GM18909 (cell line): ENCODE results near the gene MLPH.

Experiments used
- ATAC-seq: cut with Tn5 transposase; IDR thresholded peaks from one replicate; pipeline ENCODE4 v1.9.1; 2021; ENCODE audit warnings: mild to moderate bottlenecking; ENCODE audit not compliant: unreplicated experiment, poor library complexity

MLPH gene

GRCh38 chr2:237486819-237487448 is at the start of gene MLPH:
MLPH (plus strand) TSS chr2:237487251; CDS start chr2:237493427, 6,176 bp downstream.
- ATAC-seq = no peak

DNA sequence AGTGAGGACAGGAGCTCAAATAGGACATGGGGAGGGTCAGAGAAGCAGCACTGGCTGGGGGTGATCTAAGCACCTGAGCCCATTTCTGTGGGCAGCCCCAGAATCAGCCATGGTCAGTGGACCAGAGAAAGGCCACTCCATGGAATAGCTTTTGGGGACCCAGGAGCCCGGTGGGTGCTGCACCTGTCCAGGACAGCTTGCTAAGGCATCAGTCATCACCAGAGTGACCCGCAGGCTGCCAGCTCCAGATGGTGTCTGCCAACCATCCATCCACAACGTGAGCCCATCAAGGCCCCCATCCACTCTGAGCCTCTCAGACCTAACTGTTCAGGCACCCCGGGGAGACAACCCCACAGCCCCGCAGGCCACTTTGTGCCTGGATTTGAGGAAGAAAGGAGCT is 49.5 kb upstream of the MLPH start:
- ATAC-seq = no peak

GRCh38 chr2:237438080-237438940 is 48.7 kb upstream of the MLPH start:
- no peak for ATAC-seq

GRCh38 chr2:237440819-237441281 is 46.2 kb upstream of the MLPH start:
- ATAC-seq = no peak

DNA sequence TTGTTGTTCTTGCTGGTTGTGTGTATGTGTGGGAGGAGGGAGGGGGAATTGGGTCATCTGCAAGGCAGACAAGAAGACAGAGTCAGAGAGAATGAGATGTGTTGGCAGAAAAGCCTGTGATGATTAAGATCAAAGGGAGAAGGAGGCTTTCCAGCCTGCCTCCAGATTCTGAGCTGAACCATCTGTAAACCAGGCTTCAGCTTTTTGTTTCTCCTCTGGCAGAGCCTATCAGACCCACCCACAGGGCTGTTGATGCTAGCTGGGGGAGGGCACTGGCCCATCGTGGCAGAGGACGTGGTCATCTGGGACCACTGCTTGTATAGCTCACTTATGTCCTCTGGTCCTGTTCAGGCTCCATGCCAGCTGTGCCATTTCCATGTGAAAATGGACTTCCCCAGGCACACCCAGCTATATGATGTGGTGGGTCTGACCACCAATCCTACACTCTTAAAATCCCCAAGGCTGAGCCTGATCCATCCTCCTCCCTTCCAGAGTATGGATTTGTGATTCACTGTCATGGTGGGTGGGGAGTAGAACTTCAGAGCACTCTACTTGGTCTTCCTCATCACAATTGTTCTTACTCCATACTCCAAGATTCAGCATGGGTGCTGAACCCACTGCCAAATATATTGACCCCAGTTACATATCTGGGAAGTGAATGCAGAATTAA is 45.3 kb upstream of the MLPH start:
- no peak for ATAC-seq

- no peak for ATAC-seq
Measured at GRCh38 chr2:237444071-237444470, 43.0 kb upstream of the MLPH start.

- ATAC-seq = no peak
Measured at GRCh38 chr2:237445611-237446337, 41.3 kb upstream of the MLPH start.

- ATAC-seq = no peak
Measured at GRCh38 chr2:237446338-237446665, 40.7 kb upstream of the MLPH start.

GRCh38 chr2:237447496-237447895 is 39.6 kb upstream of the MLPH start:
- no peak for ATAC-seq

DNA sequence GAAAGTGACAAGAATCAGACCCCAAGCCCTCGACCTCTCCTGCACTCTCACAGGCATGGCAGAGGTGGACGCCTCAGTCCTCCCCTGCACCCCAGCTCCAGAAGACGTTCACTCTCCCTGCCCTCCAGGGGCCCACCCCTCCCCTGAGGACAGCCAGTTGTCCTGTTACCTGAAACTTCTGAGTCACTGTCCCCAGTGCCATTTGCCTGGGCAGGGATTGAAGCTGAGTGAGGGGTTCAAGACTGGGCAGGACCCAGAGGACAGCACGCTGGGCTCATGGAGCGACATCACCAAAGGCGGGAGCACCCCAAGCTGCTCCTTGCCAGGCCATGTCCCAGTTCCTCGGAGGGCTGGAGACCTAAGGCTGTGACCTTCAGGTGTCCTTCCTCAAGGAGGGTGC is 38.9 kb upstream of the MLPH start:
- ATAC-seq = no peak

DNA sequence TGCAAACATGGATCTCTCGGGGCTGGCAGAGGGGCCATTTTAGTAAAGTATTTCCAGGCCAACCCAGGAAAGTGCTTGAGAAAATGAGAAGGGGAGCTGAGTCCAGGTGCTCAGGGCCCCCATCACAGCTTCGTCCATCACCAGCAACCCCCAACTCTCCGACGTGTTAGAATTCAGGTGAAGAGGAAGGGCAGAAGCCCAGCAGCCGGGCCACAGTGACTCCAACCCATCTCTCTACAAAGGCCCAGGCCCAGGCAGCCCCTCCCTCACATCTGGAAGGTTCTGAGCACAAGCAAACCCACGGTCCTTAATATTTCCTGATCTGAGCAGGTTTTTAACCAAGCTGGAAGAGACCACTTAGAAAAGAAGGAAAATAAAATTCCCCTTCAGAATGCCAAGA is 38.4 kb upstream of the MLPH start:
- no peak for ATAC-seq

- ATAC-seq = no peak
Measured at GRCh38 chr2:237449193-237449881, 37.7 kb upstream of the MLPH start.

DNA sequence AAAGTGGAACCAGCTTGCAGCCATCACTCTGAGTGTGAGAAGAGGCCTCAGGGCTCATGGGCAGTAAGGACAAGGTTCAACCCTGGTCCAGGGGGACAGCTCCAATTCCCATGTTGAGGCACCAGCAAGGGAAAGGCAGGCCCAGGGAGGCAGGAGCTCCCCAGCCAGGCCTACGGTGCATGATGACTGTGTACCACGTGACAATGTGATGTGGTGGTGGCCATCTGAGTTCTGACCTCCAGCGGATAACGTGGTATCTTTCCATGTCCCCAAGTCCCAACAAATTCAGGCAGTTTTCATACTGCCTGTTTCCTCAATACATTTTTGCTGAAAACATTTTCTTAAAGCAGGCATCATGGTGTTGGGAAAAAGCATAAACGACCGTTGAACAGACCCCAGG is 36.9 kb upstream of the MLPH start:
- ATAC-seq = no peak

DNA sequence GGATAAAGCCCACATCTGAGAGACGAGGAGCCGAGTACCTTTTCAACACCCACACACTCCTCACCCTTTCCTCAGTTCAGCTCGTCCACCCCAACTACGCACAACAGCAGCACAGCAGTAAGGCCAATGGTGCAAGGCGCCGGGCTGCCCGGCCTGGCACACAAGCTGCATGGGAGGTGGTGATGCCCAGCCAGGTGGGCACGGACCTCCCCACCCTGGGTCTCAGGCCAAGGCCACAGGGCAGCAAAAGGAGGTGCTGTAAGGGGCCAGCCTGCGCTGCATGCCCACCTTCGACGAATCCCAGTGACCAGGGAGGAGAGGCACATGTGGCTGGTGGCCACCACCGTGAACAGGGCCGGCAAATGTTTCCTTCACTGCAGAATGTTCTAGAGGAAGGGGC is 36.5 kb upstream of the MLPH start:
- no peak for ATAC-seq

DNA sequence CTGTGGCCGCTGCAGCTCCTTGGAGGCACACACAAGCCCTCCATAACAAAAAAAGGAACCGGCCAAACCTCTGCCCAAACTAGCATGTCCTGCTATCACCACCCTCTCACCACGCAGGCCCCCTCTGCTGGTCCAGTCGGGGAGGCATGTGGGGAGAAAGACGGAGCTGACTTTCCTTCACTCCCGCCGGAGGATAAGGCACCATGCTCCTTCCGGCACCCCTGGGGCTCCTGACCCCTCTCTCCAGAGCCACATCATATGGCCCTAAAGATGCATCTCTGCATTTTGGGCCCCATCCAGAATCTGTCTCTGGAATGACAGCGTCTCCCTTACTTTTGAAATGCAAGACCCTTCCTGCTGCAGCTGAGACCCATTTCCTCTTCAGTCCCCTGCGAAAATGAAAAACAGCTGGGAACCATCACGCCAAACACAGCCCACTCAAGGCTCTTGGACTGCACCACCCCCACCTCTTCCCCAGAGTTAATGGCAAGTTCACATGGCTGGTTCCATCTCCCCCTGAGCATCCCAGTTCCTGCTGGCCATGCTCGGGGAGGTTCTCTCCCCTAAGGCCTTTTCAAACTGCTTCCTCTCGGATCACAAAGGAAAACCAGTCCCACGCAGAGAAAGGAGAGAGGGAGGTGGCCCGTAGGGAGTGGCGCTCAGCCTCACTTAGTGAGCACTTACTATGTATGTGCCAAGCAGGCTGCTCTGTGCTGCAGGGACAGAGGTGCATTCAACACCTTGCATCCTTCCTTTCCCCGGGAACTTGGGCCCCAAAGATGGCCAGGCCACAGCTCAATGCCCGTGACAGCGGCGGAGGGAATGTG is 35.2 kb upstream of the MLPH start:
- no peak for ATAC-seq

DNA sequence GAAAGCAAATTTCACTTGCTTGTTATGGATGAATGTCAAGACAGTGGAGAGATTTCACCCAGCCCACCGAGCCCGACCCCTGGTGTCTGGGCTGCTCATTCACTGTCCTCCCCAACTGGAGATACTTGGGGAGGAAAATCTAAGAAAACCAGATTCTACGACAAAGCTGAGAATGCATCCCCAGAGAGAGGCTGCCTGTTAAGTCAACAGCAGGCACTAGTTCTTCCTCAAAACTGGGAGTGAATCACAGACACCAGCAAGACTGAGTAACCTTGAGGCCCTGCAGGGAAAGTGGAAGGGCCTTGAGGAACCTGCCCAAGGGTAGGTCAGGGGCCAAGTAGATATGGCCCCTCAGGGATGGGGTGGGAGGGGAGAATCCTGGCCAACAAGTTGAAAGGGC is 34.2 kb upstream of the MLPH start:
- ATAC-seq = no peak

DNA sequence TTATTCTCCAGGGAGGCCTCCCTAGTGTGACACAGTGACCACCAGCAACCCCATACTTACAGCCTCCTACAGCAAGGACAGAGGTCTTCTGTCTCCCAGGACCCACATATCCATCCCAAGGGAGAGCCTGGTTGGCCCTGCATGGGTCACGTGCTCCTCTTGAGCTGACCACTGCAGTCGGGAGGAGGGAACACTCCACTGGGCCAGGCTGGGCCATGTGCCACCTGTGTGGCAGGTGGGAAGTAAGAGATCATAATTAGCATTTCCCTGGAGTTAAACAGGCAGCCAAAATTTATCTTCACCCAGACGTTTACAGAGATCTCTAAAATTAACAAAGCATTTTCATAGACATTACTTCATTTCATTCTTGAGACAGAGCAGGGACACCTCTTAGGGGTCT is 33.4 kb upstream of the MLPH start:
- no peak for ATAC-seq

DNA sequence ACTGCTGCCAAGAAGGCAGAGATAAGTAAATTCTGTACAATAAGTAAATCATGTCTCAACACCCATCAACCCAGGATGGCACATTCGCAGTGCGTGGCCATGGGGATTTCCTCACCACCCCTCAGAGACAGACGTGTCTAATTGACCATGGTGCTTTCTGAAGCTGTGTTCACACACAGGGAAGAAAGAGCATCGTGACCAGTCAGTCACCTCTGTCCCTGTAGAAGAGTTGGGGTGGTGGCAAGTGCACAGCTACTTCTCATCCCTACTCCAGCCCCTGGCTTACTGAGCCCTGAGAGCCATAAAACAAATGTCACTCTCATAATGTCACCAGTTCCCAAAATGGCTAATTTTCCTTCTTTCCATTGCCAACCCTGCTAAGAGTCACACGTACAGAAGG is 31.3 kb upstream of the MLPH start:
- ATAC-seq = no peak

GRCh38 chr2:237456200-237456843 is 30.7 kb upstream of the MLPH start:
- ATAC-seq = no peak
